Right atrium auricular region (tissue), 2 donors: ENCODE data around the gene CIDEC. TPM values are rescaled to one million over a fixed set of nuclear protein-coding genes. Genes with fewer than 3 reads are reported as not detected.

ENCODE experiments used
- DNase-seq: peaks from one replicate; pipeline ENCODE4 v3.0.0-alpha.2; 2019; ENCODE audit warnings: low spot score
- H3K27ac ChIP-seq, 2 donors: fragments of 200-600 bp; sonication (generic); 1 replicate in 1 of 2; 2 replicates in 1 of 2; pipeline ENCODE4 v1.5.1; 2016 to 2019
- H3K27me3 ChIP-seq, 2 donors: fragments of 200-600 bp; sonication (generic); one replicate each; pipeline versions ENCODE4 v1.5.1 to v1.6.0; 2017 to 2019
- H3K36me3 ChIP-seq: fragments of 200-600 bp; sonication (generic); one replicate; pipeline ENCODE4 v1.5.1; 2016
- H3K4me1 ChIP-seq, 2 donors: fragments of 200-600 bp; sonication (generic); one replicate each; pipeline versions ENCODE4 v1.5.1 to v1.6.0; 2017 to 2019
- H3K4me3 ChIP-seq, 2 donors: fragments of 200-600 bp; sonication (generic); 1 replicate in 1 of 2; 2 replicates in 1 of 2; pipeline ENCODE4 v1.5.1; 2017 to 2019; ENCODE audit warnings: mild to moderate bottlenecking in 1 of 2, moderate library complexity in 1 of 2
- H3K9me3 ChIP-seq, 2 donors: fragments of 200-600 bp; sonication (generic); one replicate each; pipeline ENCODE4 v1.5.1; 2019
- total RNA-seq, 2 donors: library from RNA; depleted of rRNA; stranded (reverse); fragments of >200 nt; gene quantifications; one replicate each; pipeline ENCODE4 v1.1.0, GENCODE V29; 2016
- TF ChIP-seq, protein P1 (sequence below), 2 donors: fragments of 200-600 bp; sonication (generic); IDR thresholded peaks; one replicate each; pipeline ENCODE4 v1.5.1; 2019; ENCODE audit warnings: antibody characterized with exemption in 2 of 2

Gene CIDEC
- total RNA-seq, 2 donors from 2014 or later, result 1.3 to 17.1 TPM

DNA sequence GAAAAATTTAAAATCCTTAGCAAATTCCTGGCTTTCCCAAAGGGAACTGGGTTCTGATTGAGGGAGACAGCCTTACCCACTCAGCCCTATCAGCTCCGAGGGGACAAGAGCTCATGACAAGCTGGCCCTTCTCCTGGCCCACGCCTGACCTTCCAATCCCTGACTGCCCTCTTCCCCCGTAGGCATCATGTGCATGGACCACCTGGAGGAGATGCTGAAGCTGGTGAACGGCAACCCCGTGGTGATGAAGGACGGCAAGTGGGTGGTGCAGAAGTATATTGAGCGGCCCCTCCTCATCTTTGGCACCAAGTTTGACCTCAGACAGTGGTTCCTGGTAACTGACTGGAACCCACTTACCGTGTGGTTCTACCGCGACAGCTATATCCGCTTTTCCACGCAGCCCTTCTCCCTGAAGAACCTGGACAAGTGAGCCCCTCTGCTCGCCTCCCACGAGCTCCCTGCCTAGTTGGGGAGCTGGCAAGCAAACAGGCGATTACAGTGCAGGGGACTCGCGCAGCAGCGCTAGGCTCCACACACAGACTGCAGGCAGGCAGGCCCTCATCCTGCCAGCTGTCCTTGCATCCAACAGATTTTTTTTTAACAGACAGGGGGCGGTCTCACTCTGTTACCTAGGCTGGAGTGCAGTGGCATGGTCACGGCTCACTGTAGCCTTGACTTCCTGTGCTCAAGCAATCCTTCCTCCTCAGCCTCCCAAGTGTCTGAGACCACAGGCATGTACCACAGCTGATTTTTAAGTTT lies 53.1 kb downstream of the CIDEC start:
- no peaks in the 10 kb centered on the region for H3K9me3 ChIP-seq
- H3K27ac ChIP-seq, result no peak overlapping the region
- H3K4me1 ChIP-seq, result no peaks in the 10 kb centered on the region
- H3K27me3 ChIP-seq, result no peaks in the 10 kb centered on the region
- H3K36me3 ChIP-seq, result peaks cover 7% of the 10 kb centered on the region
- no peak overlapping the region for H3K4me3 ChIP-seq
- no peak for DNase-seq
- TF ChIP-seq, protein P1, sequence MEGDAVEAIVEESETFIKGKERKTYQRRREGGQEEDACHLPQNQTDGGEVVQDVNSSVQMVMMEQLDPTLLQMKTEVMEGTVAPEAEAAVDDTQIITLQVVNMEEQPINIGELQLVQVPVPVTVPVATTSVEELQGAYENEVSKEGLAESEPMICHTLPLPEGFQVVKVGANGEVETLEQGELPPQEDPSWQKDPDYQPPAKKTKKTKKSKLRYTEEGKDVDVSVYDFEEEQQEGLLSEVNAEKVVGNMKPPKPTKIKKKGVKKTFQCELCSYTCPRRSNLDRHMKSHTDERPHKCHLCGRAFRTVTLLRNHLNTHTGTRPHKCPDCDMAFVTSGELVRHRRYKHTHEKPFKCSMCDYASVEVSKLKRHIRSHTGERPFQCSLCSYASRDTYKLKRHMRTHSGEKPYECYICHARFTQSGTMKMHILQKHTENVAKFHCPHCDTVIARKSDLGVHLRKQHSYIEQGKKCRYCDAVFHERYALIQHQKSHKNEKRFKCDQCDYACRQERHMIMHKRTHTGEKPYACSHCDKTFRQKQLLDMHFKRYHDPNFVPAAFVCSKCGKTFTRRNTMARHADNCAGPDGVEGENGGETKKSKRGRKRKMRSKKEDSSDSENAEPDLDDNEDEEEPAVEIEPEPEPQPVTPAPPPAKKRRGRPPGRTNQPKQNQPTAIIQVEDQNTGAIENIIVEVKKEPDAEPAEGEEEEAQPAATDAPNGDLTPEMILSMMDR (IDR thresholded peaks at IDR 0.05), result no peak

DNA sequence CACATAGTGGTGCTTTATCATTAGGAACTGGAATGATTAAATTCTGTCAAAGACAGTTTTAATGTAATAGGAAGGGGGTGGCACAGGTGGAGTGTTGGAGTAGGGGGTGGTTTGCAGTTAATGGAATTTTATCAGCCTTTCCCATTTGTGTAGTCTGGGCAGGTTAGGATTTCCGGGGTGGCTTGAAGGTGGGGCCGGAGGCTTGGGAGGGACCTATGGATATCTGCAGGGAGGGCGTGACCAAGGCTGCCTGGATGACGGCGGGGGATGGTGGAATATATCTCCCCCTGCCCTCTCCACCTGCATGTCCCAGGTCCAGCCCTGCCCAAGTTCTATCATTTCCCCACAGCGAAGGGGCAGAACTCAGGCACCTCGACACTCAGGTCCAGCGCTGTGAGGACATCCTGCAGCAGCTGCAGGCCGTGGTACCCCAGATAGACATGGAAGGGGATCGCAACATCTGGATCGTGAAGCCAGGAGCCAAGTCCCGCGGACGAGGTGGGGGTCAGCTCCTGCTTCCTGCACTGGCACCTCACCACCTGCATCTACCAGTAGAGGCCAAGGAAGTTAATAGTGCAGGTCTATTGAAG lies 54.5 kb downstream of the CIDEC start:
- Histone ChIP-seq H3K27me3 (no peaks in the 10 kb centered on the region), H3K4me1 (no peaks in the 10 kb centered on the region), H3K9me3 (no peaks in the 10 kb centered on the region), H3K27ac (no peak overlapping the region), H3K36me3 (no peaks in the 10 kb centered on the region), H3K4me3 (no peak overlapping the region)
- no peak for DNase-seq
- TF ChIP-seq, protein P1 (IDR thresholded peaks at IDR 0.05), result no peak

DNA sequence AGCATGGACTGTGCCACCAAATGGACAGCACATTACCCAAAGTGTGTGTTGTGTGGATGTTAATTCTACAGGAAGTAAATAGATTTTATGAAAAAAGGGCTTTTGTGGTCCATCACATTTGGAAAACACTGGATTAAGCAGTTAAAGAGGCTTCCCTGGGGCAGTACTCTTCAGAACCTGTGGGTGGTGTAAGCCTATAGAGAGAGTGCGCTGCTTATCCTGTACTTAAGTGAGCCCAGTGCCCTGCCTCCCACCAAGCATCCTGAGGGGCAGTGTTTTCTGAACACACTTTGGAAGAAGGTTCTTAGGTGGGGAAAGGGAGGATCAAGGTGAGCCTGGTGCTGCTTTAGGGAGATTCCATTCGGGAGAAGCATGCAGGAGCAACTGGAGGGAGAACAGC lies 59.1 kb downstream of the CIDEC start:
- Histone ChIP-seq H3K9me3 (no peaks in the 10 kb centered on the region), H3K27me3 (no peaks in the 10 kb centered on the region), H3K4me3 (no peak overlapping the region), H3K27ac (no peak overlapping the region), H3K36me3 (no peaks in the 10 kb centered on the region), H3K4me1 (no peaks in the 10 kb centered on the region)
- TF ChIP-seq, protein P1 (IDR thresholded peaks at IDR 0.05), result no peak
- DNase-seq, result no peak

DNA sequence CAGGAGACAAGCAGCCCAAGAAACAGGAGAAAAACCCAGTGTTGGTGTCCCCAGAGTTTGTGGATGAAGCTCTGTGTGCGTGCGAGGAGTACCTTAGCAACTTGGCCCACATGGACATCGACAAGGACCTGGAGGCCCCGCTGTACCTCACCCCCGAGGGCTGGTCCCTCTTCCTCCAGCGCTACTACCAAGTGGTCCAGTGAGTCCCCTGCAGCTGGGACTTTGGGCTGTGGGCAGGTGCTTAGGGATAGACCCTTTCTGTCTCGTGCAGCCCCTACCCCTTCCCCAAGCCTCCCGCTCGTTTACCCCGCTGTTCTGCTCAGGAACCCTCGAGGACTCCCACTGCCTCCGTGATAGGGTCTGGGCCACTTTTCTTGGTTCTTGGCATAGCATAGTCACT lies 59.5 kb downstream of the CIDEC start:
- Histone ChIP-seq H3K4me1 (no peaks in the 10 kb centered on the region), H3K36me3 (no peaks in the 10 kb centered on the region), H3K27ac (no peak overlapping the region), H3K27me3 (no peaks in the 10 kb centered on the region), H3K4me3 (no peak overlapping the region), H3K9me3 (no peaks in the 10 kb centered on the region)
- DNase-seq, result no peak
- TF ChIP-seq, protein P1 (IDR thresholded peaks at IDR 0.05), result no peak

DNA sequence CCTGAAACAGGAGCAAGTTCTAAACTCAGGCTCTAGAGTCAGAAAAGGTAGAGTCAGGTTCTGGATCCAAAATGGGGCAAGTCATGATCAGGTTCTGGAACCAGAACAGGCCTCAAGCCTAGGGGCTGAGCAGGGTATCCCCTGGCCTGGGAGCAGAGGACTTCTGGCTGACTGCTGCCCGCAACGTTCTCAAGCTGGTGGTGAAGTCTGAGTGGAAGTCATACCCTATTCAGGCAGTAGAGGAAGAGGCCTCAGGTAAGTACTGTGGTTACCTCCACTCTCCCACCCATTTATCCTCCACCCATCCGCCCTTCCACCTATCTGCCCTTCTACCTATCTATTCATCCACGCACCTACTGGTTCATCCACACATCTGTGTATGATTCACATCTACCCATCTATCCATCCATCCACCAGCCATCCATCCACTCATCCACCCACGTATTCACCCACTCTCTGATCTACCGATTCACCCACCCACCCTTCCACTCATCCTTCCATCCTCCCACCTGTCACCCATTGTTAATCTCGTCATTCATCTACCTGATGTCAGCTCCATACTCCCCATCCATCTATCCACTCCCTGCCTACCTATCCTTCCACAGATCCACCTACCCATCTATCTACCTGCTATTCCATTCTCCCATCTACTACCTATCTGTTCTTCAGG lies 61.3 kb downstream of the CIDEC start:
- H3K36me3 ChIP-seq, result no peaks in the 10 kb centered on the region
- H3K27me3 ChIP-seq, result no peaks in the 10 kb centered on the region

More for the DNA sequence above, 61.3 kb downstream of the CIDEC start:
- Histone ChIP-seq H3K4me3 (no peak overlapping the region), H3K4me1 (no peaks in the 10 kb centered on the region), H3K27ac (no peak overlapping the region), H3K9me3 (no peaks in the 10 kb centered on the region)
- DNase-seq, result no peak
- TF ChIP-seq, protein P1 (IDR thresholded peaks at IDR 0.05), result no peak
